ENCODE measurements around the gene PTPRD. TPM values are rescaled to one million over a fixed set of nuclear protein-coding genes. Genes with fewer than 3 reads are reported as not detected.

The PTPRD gene
- total RNA-seq, 1 experiment from 2014 or later: 70.1 TPM

- Histone ChIP-seq H3K4me3 (ENCODE audit: low read depth, low read length) (no peak overlapping the region), H3K4me1 (peaks cover 4% of the 10 kb centered on the region; the same call in 1 of the 2 replicates), H3K36me3 (ENCODE audit: control insufficient read depth, insufficient read depth, low read length) (no peaks in the 10 kb centered on the region), H3K27me3 (replicated peaks; ENCODE audit: control insufficient read depth, insufficient read depth, low read length) (no peaks in the 10 kb centered on the region), H3K9me3 (no peaks in the 10 kb centered on the region)
- H3K36me3 Mint-ChIP-seq (ENCODE audit: insufficient read depth, unreplicated experiment): no peaks in the 10 kb centered on the region
- H3K4me1 Mint-ChIP-seq (ENCODE audit: low read depth, unreplicated experiment): peaks cover 7% of the 10 kb centered on the region
- no peaks in the 10 kb centered on the region for H3K27me3 Mint-ChIP-seq (ENCODE audit: insufficient read depth, unreplicated experiment)
- ChIA-PET CTCF (no interaction called here), POLR2A (no interaction called here)
- DNase-seq: no peak
- TF ChIP-seq CTCF (IDR thresholded peaks at IDR 0.05; ENCODE audit: insufficient read depth in 1 of 2, low read depth in 1 of 2, low read length in 1 of 2, severe bottlenecking in 1 of 2, unreplicated experiment in 1 of 2): no peak
- no peak overlapping the region for H3K27ac Mint-ChIP-seq (ENCODE audit: unreplicated experiment)
- intact Hi-C loops (cut with micrococcal nuclease; ENCODE audit: unreplicated experiment): no loop called here
- BruUV-seq (replicated peaks): no TSS peak
- no peak overlapping the region for H3K4me3 Mint-ChIP-seq (ENCODE audit: unreplicated experiment)
- H3K9me3 Mint-ChIP-seq (ENCODE audit: unreplicated experiment): no peaks in the 10 kb centered on the region
Measured at GRCh38 chr9:8783941-8784340, 1828.9 kb downstream of the PTPRD start.

GRCh38 chr9:8782237-8782636, 1830.6 kb downstream of the PTPRD start:
- Histone ChIP-seq H3K9me3 (no peaks in the 10 kb centered on the region), H3K27me3 (replicated peaks; ENCODE audit: control insufficient read depth, insufficient read depth, low read length) (no peaks in the 10 kb centered on the region), H3K4me1 (peaks cover 4% of the 10 kb centered on the region; the same call in 1 of the 2 replicates), H3K4me3 (ENCODE audit: low read depth, low read length) (no peak overlapping the region), H3K36me3 (ENCODE audit: control insufficient read depth, insufficient read depth, low read length) (no peaks in the 10 kb centered on the region)
- H3K27ac Mint-ChIP-seq (ENCODE audit: unreplicated experiment): no peak overlapping the region
- H3K9me3 Mint-ChIP-seq (ENCODE audit: unreplicated experiment): no peaks in the 10 kb centered on the region
- peaks cover 7% of the 10 kb centered on the region for H3K4me1 Mint-ChIP-seq (ENCODE audit: low read depth, unreplicated experiment)
- ChIA-PET POLR2A (no interaction called here), CTCF (interaction anchor here (0.6 kb wide), 1 partner anchor 1548 kb away, joined by 5 read pairs; no protein-coding TSS in a partner anchor)
- no peaks in the 10 kb centered on the region for H3K27me3 Mint-ChIP-seq (ENCODE audit: insufficient read depth, unreplicated experiment)
- TF ChIP-seq CTCF (IDR thresholded peaks at IDR 0.05; ENCODE audit: insufficient read depth in 1 of 2, low read depth in 1 of 2, low read length in 1 of 2, severe bottlenecking in 1 of 2, unreplicated experiment in 1 of 2): no peak
- H3K36me3 Mint-ChIP-seq (ENCODE audit: insufficient read depth, unreplicated experiment): no peaks in the 10 kb centered on the region
- DNase-seq: no peak
- intact Hi-C loops (cut with micrococcal nuclease; ENCODE audit: unreplicated experiment): no loop called here
- no TSS peak for BruUV-seq (replicated peaks)
- no peak overlapping the region for H3K4me3 Mint-ChIP-seq (ENCODE audit: unreplicated experiment)

GRCh38 chr9:8781458-8781857, 1831.3 kb downstream of the PTPRD start:
- TF ChIP-seq CTCF (IDR thresholded peaks at IDR 0.05; ENCODE audit: insufficient read depth in 1 of 2, low read depth in 1 of 2, low read length in 1 of 2, severe bottlenecking in 1 of 2, unreplicated experiment in 1 of 2): no peak
- H3K4me3 Mint-ChIP-seq (ENCODE audit: unreplicated experiment): no peak overlapping the region
- H3K9me3 Mint-ChIP-seq (ENCODE audit: unreplicated experiment): no peaks in the 10 kb centered on the region
- H3K9me3 ChIP-seq: no peaks in the 10 kb centered on the region
- H3K4me1 ChIP-seq: peaks cover 4% of the 10 kb centered on the region; the same call in 1 of the 2 replicates
- ChIA-PET POLR2A (no interaction called here), CTCF (no interaction called here)
- intact Hi-C loops (cut with micrococcal nuclease; ENCODE audit: unreplicated experiment): no loop called here
- no peaks in the 10 kb centered on the region for H3K36me3 Mint-ChIP-seq (ENCODE audit: insufficient read depth, unreplicated experiment)
- peaks cover 7% of the 10 kb centered on the region for H3K4me1 Mint-ChIP-seq (ENCODE audit: low read depth, unreplicated experiment)
- H3K4me3 ChIP-seq (ENCODE audit: low read depth, low read length): no peak overlapping the region
- no peak overlapping the region for H3K27ac Mint-ChIP-seq (ENCODE audit: unreplicated experiment)
- H3K27me3 ChIP-seq (replicated peaks; ENCODE audit: control insufficient read depth, insufficient read depth, low read length): no peaks in the 10 kb centered on the region
- no TSS peak for BruUV-seq (replicated peaks)
- no peaks in the 10 kb centered on the region for H3K36me3 ChIP-seq (ENCODE audit: control insufficient read depth, insufficient read depth, low read length)
- no peaks in the 10 kb centered on the region for H3K27me3 Mint-ChIP-seq (ENCODE audit: insufficient read depth, unreplicated experiment)
- no peak for DNase-seq
